Keratinocyte (primary cell): Measurements from ENCODE around the gene NOTUM. TPM values are rescaled to one million over a fixed set of nuclear protein-coding genes. Genes with fewer than 3 reads are reported as not detected.

ENCODE experiments used
- DNase-seq: peaks from one replicate; pipeline ENCODE4 v3.0.0-alpha.2; 2011; ENCODE audit warnings: low read depth, missing footprints, low spot score
- FAIRE-seq: peaks from 2 replicates; lab custom pipeline; 2011; peaks lifted over from hg19 to GRCh38; lab: Jason Lieb, UNC
- H2AFZ ChIP-seq: 2 replicates; pipeline ENCODE4 v1.6.0; 2012; ENCODE audit warnings: low read length, control low read depth, inconsistent platforms; ENCODE audit not compliant: control insufficient read depth
- H3K27ac ChIP-seq: 2 replicates; pipeline ENCODE4 v1.5.1; 2011; ENCODE audit warnings: low read length; ENCODE audit not compliant: control insufficient read depth, insufficient read depth
- H3K27me3 ChIP-seq: 3 replicates; pipeline ENCODE4 v1.6.0; 2011; ENCODE audit warnings: low read length; ENCODE audit not compliant: control insufficient read depth, insufficient read depth; ENCODE audit errors: extremely low read depth
- H3K36me3 ChIP-seq, 2 experiments: 2 replicates in 1 of 2; 3 replicates in 1 of 2; pipeline ENCODE4 v1.5.1; 2011; ENCODE audit warnings: low read length in 2 of 2, mild to moderate bottlenecking in 1 of 2; ENCODE audit not compliant: control insufficient read depth in 2 of 2, insufficient read depth in 2 of 2; ENCODE audit errors: extremely low read depth in 1 of 2
- H3K4me1 ChIP-seq: 3 replicates; pipeline ENCODE4 v1.5.1; 2011; ENCODE audit warnings: low read length; ENCODE audit not compliant: control insufficient read depth, insufficient read depth; ENCODE audit errors: extremely low read depth
- H3K4me2 ChIP-seq: 3 replicates; pipeline ENCODE4 v1.6.0; 2011; ENCODE audit warnings: low read depth, low read length; ENCODE audit not compliant: control insufficient read depth, insufficient read depth; ENCODE audit errors: extremely low read depth
- H3K4me3 ChIP-seq, 3 experiments: fragments of 200-600 bp in 1 of 3; sonication (generic) in 1 of 3; 2 replicates in 2 of 3; 3 replicates in 1 of 3; pipeline ENCODE4 v1.5.1; 2011 to 2016; ENCODE audit warnings: low read length in 3 of 3, mild to moderate bottlenecking in 3 of 3, control low read depth in 2 of 3, inconsistent platforms in 1 of 3, low read depth in 1 of 3, mixed read lengths in 1 of 3, mixed run types in 1 of 3, moderate library complexity in 1 of 3; ENCODE audit not compliant: control insufficient read depth in 2 of 3, insufficient read depth in 2 of 3; ENCODE audit errors: extremely low read depth in 1 of 3
- H3K79me2 ChIP-seq: 2 replicates; pipeline ENCODE4 v1.6.0; 2012; ENCODE audit warnings: low read length; ENCODE audit not compliant: control insufficient read depth, insufficient read depth
- H3K9ac ChIP-seq: 3 replicates; pipeline ENCODE4 v1.6.0; 2011; ENCODE audit warnings: low read length; ENCODE audit not compliant: control insufficient read depth, insufficient read depth; ENCODE audit errors: extremely low read depth
- H3K9me1 ChIP-seq: 3 replicates; pipeline ENCODE4 v1.6.0; 2011; ENCODE audit warnings: low read length; ENCODE audit not compliant: control insufficient read depth, insufficient read depth; ENCODE audit errors: extremely low read depth
- H3K9me3 ChIP-seq: 2 replicates; pipeline ENCODE4 v1.5.1; 2012; ENCODE audit warnings: low read depth, low read length; ENCODE audit not compliant: control insufficient read depth
- H4K20me1 ChIP-seq: 3 replicates; pipeline ENCODE4 v1.6.0; 2011; ENCODE audit warnings: low read length; ENCODE audit not compliant: control insufficient read depth, insufficient read depth; ENCODE audit errors: extremely low read depth
- EZH2 ChIP-seq: IDR thresholded peaks from one replicate; pipeline ENCODE4 v1.6.1; 2012; ENCODE audit warnings: inconsistent platforms, mild to moderate bottlenecking, low read length, moderate library complexity
- dilution Hi-C: fragments of 300-500 bp; cut with MboI; formaldehyde crosslinking; loops from one replicate; pipeline ENCODE4 v1.7.0; 2020; ENCODE audit warnings: low sequenced_read_pairs; ENCODE audit not compliant: extremely low pct_ligation_motif_present
- polyA plus RNA-seq, 5 experiments: library from polyadenylated mRNA; depleted of rRNA in 3 of 5; stranded (reverse) in 3 of 5; stranded (forward) in 1 of 5; unstranded in 1 of 5; fragments of >200 nt; gene quantifications; 1 replicate in 1 of 5; 2 replicates in 3 of 5; 3 replicates in 1 of 5; pipeline versions ENCODE4 v1.2.1 to v1.2.3, GENCODE V29; 2011 to 2012; ENCODE audit warnings: missing spikeins in 2 of 5, low read depth in 1 of 5, low replicate concordance in 1 of 5
- TF ChIP-seq, protein P1 (sequence below), 3 experiments: IDR thresholded peaks in 1 of 3; conservative IDR thresholded peaks in 1 of 3; optimal IDR thresholded peaks in 1 of 3; 2 replicates in 2 of 3; 3 replicates in 1 of 3; pipeline versions ENCODE3 to v1.5.1; 2011; ENCODE audit warnings: low read length in 3 of 3, mild to moderate bottlenecking in 3 of 3, moderate library complexity in 2 of 3, control low read depth in 1 of 3, inconsistent platforms in 1 of 3; ENCODE audit not compliant: insufficient read depth in 2 of 3; ENCODE audit errors: extremely low read depth in 1 of 3

The NOTUM gene
- polyA plus RNA-seq, 1 donor (not counting 4 experiments of a cell fraction or from before 2014, with no cell fraction given): not detected

DNA sequence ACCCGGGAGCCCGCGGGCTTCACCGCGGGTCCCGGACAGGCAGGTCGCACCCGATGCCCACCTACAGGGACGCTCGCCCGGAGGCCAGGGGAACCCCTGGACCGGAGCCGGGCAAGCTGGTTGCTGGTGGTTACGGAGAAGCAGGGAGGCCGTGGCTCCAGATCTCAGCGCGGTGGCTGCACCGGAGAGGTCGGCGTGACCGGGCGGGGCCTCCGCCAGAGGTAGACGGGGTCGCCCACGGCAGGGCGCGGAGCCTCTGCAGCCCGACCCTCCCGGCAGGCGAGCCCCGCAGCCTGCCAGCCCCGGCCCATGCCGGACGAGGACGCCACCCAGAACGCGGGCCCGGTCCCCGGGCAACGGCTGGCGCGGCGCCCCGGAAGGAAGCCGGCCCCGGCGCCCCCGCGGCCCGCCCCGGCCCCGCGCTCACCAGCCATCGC lies 50.1 kb downstream of the NOTUM start:
- H4K20me1 ChIP-seq: peaks cover 3% of the 10 kb centered on the region
- dilution Hi-C loops: no loop called here
- H3K27ac ChIP-seq: peak overlapping the region; percentile 58

DNA sequence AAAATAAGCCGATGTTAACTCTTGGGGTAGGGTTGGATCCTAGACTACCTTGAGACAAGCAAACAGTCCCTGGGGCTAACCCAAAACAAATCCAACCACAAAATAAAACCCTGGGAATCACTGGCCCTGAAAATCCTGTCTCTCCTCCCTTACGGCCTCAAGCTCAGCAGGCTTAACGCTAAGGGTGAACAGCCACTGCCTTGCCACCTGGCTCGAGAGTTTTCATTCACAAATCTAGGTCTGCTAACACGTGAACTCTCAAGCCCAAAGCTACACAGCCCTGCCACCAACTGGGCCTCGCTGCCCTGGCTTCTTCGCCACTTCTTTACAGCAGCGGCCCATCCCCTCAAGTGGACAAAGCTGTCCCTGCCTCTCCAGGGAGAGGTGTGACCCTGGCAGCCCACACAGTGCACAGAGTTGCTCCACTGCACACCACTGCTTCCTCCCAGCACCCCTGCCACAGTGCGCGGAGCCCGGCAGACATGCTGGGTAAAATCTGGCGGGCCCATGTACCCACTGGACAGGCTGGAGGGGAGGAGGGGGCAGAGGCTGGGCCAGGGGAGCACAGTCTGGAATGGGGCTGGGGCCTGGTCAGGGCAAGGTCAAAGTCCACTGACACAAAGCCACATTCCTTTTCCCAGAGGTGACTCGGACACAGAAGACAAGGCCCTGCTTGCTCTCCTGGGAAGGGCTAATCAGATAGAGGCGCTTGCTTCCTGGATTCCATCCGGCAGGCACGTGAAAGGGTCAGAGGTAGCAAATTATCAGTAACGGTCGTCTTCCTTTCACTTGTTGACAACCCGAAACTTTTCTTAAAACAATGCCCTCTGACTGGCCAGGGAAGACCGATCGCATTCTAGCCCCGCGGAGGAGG lies 50.8 kb downstream of the NOTUM start:
- peaks cover 3% of the 10 kb centered on the region for H4K20me1 ChIP-seq
- H3K79me2 ChIP-seq: peaks cover 17% of the 10 kb centered on the region
- FAIRE-seq: no peak
- peak overlapping the region; percentile 58 for H3K27ac ChIP-seq
- H3K4me2 ChIP-seq: peak overlapping the region; percentile 59
- no peak for DNase-seq
- peaks cover 24% of the 10 kb centered on the region for H3K4me1 ChIP-seq
- H3K36me3 ChIP-seq: peaks cover 34 to 40% of the 10 kb centered on the region in 2 experiments
- H3K4me3 ChIP-seq: peak overlapping the region; percentile 67 to 90 (median 83)
- H2AFZ ChIP-seq: no peak overlapping the region
- H3K9me1 ChIP-seq: peaks cover 7% of the 10 kb centered on the region
- no peak for TF ChIP-seq EZH2
- TF ChIP-seq, protein P1, sequence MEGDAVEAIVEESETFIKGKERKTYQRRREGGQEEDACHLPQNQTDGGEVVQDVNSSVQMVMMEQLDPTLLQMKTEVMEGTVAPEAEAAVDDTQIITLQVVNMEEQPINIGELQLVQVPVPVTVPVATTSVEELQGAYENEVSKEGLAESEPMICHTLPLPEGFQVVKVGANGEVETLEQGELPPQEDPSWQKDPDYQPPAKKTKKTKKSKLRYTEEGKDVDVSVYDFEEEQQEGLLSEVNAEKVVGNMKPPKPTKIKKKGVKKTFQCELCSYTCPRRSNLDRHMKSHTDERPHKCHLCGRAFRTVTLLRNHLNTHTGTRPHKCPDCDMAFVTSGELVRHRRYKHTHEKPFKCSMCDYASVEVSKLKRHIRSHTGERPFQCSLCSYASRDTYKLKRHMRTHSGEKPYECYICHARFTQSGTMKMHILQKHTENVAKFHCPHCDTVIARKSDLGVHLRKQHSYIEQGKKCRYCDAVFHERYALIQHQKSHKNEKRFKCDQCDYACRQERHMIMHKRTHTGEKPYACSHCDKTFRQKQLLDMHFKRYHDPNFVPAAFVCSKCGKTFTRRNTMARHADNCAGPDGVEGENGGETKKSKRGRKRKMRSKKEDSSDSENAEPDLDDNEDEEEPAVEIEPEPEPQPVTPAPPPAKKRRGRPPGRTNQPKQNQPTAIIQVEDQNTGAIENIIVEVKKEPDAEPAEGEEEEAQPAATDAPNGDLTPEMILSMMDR (optimal IDR thresholded peaks at IDR 0.05 in 1 of 3, IDR thresholded peaks at IDR 0.05 in 1 of 3, conservative IDR thresholded peaks at IDR 0.05 in 1 of 3; ENCODE audit: extremely low read depth in 1 of 3, insufficient read depth in 2 of 3, low read length in 3 of 3): no peak
- peak overlapping the region; percentile 78 for H3K9ac ChIP-seq
- no peaks in the 10 kb centered on the region for H3K27me3 ChIP-seq
- no peaks in the 10 kb centered on the region for H3K9me3 ChIP-seq
- dilution Hi-C loops: no loop called here

More for the DNA sequence above, 50.1 kb downstream of the NOTUM start:
- peaks cover 7% of the 10 kb centered on the region for H3K9me1 ChIP-seq
- no peaks in the 10 kb centered on the region for H3K9me3 ChIP-seq
- no peaks in the 10 kb centered on the region for H3K27me3 ChIP-seq
- H3K36me3 ChIP-seq: peaks cover 34 to 42% of the 10 kb centered on the region in 2 experiments
- peak overlapping the region; percentile 78 for H3K9ac ChIP-seq
- DNase-seq (no peak), FAIRE-seq (no peak)
- peaks cover 22% of the 10 kb centered on the region for H3K79me2 ChIP-seq
- peak overlapping the region; percentile 43 for H2AFZ ChIP-seq
- TF ChIP-seq, protein P1 (optimal IDR thresholded peaks at IDR 0.05 in 1 of 3, IDR thresholded peaks at IDR 0.05 in 1 of 3, conservative IDR thresholded peaks at IDR 0.05 in 1 of 3; ENCODE audit: extremely low read depth in 1 of 3, insufficient read depth in 2 of 3, low read length in 3 of 3): no peak
- no peak for TF ChIP-seq EZH2
- H3K4me2 ChIP-seq: peak overlapping the region; percentile 59
- peak overlapping the region; percentile 67 to 90 (median 83) for H3K4me3 ChIP-seq
- H3K4me1 ChIP-seq: peaks cover 24% of the 10 kb centered on the region
